Stimulated activated CD4-positive, alpha-beta T cell treated with anti-CD3 and anti-CD28 coated beads, Interleukin-4, amount 100 ng/mL, for 48 hours (primary cell): ENCODE results near the gene INTS6L.
"Not testable (repeated sequence)": the region's sequence is repeated elsewhere in the genome, so short reads cannot be mapped to it uniquely, and the experiment has no call there.

Experiments used
- DNase-seq, 2 donors: peaks; one replicate each; pipeline ENCODE4 v3.0.0-alpha.2; 2020; ENCODE audit warnings: low read depth in 2 of 2

INTS6L gene

DNA sequence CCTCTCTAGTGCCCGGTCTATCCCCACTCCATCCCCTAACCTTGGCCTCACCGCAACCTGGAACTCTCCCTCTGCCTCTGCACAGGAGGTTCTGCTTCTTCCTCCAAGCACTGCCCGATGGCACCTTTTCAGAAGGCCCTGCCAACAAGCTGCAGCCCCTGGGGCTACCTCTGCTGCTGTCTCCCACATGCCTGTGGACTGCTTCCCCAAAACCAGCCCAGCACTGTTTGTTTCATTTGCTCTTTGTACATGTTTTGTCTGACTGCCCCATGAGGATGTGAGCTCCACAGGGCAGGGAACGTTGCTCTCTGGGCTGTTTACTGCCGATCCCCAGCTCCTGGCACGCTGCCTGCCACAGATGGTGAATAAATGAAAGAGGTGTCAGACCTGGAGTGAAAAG, 85.4 kb downstream of the INTS6L start:
- no peak for DNase-seq

DNA sequence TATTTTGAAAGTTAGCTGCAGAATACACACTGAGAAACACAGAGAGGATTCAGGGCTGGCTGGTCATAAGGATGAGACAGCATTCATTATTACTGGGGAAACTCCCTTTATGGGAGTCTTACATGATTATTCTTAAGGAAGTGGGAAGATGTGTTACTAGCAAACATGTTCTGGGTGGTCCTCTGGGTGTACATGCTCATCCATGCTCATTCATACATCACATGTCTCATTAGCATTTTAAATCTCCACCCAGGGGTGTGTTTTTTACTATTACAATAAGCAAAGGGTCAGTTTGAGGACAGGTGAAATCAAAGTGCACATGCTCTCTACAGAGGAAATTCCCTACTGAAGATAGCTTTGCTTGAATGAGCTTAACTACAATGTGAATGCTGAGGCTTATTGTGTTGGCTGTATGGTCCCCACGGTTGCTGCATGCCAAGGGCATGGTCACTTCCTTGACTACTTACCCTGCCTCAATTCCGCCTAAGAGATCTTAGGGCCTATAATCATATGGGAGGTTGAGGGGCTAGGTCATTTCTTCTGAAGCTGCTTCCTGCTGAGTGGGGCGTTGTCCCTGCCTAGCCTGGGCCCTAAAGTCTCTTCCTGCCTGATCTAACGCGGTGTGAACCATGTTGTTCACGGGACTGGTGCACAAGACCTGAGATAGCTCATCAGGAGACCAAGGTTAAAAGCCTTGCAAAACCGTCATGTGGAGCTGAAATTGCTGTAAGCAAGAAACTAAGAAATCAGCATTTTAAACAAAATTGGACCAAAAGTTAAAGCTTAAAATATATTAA, 104.1 kb downstream of the INTS6L start:
- not testable (repeated sequence) for DNase-seq

DNA sequence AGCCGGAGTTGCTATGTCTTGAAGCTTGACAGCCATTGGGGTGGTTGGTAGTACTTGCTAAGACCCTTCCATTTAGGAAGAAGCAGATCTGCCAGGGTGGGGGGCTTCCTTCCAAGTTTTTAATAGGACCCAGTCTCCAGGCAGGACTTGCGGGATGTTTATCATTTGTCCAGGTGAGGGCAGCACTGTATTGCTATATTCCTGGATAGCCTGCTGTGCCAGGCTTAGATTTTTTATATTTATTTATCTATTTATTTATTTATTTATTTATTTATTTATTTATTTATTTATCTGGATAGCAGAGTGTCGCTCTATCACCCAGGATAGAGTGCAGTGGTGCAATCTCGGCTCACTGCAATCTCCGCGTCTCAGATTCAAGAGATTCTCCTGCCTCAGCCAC, 105.5 kb downstream of the INTS6L start:
- no peak for DNase-seq

DNA sequence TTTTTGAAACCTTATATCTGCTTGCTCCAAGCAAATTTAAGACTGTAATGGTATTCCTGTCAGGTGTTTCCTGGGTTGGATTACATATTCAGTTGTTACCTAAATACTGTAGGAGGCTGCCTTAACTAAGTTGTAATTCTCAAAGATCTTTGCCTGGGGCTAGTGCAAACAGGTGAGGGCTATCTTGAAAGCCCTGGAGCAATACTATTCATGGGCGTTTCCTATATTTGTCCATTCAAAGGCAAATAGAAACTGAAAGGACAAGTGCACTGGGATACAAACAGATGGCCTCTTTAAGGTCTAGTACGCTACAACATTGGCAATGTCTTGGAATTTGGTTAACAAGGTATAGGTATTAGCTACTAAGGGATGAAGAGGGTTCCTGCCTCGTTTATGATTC, 108.9 kb downstream of the INTS6L start:
- DNase-seq = no peak
